Gastrocnemius medialis (tissue), 4 donors: Measurements from ENCODE around the gene SMARCA2. TPM values are rescaled to one million over a fixed set of nuclear protein-coding genes. Genes with fewer than 3 reads are reported as not detected.

ENCODE experiments used
- ATAC-seq, 2 donors: fragments of 150-250 bp; one replicate each; pipeline ENCODE4 v1.9.1; 2016
- DNase-seq, 2 donors: peaks; one replicate each; pipeline ENCODE4 v3.0.0-alpha.2; 2019
- H3K27ac ChIP-seq, 4 donors: fragments of 200-600 bp; sonication (generic); 1 replicate in 1 of 4; 2 replicates in 3 of 4; pipeline ENCODE4 v1.5.1; 2016 to 2018; ENCODE audit warnings: mild to moderate bottlenecking in 2 of 4, moderate library complexity in 1 of 4
- H3K27me3 ChIP-seq, 3 donors: fragments of 200-600 bp; sonication (generic) in 2 of 3; 1 replicate in 1 of 3; 2 replicates in 2 of 3; pipeline versions ENCODE4 v1.5.1 to v1.6.0; 2016 to 2019; ENCODE audit warnings: mild to moderate bottlenecking in 1 of 3, moderate library complexity in 1 of 3
- H3K36me3 ChIP-seq, 2 donors: fragments of 200-600 bp; sonication (generic) in 1 of 2; one replicate each; pipeline ENCODE4 v1.5.1; 2017 to 2018
- H3K4me1 ChIP-seq, 2 donors: fragments of 200-600 bp; sonication (generic) in 1 of 2; one replicate each; pipeline ENCODE4 v1.5.1; 2016 to 2017; ENCODE audit warnings: mild to moderate bottlenecking in 2 of 2
- H3K4me3 ChIP-seq, 4 donors: fragments of 200-600 bp; sonication (generic) in 3 of 4; 1 replicate in 1 of 4; 2 replicates in 3 of 4; pipeline ENCODE4 v1.5.1; 2016 to 2019; ENCODE audit warnings: mild to moderate bottlenecking in 2 of 4
- H3K9me3 ChIP-seq, 3 donors: fragments of 200-600 bp; sonication (generic) in 2 of 3; 1 replicate in 1 of 3; 2 replicates in 2 of 3; pipeline ENCODE4 v1.5.1; 2016 to 2019
- CTCF ChIP-seq, 5 experiments: fragments of 450-650 bp in 3 of 5; fragments of 200-600 bp in 2 of 5; sonication (generic) in 2 of 5; IDR thresholded peaks in 4 of 5; conservative IDR thresholded peaks in 1 of 5; 1 replicate in 4 of 5; 2 replicates in 1 of 5; pipeline ENCODE4 v1.5.1; 2016 to 2019; ENCODE audit warnings: antibody characterized with exemption in 5 of 5, mild to moderate bottlenecking in 3 of 5, moderate library complexity in 3 of 5
- POLR2A ChIP-seq, 2 donors: fragments of 450-650 bp; IDR thresholded peaks; one replicate each; pipeline ENCODE4 v1.6.1; 2017; ENCODE audit warnings: antibody characterized with exemption in 2 of 2, mild to moderate bottlenecking in 2 of 2, moderate library complexity in 2 of 2
- in situ Hi-C, 4 donors: fragments of 200-750 bp; cut with MboI; loops; one replicate each; pipeline versions ENCODE4 v1.15.0 to v1.8.0; 2017; ENCODE audit warnings: low sequenced_read_pairs in 4 of 4
- intact Hi-C: fragments of 100-400 bp; cut with DNase I; formaldehyde crosslinking; loops from one replicate; pipeline ENCODE4 v1.15.1; 2023; ENCODE audit warnings: low total_unique reads
- total RNA-seq, 4 donors: library from RNA; depleted of rRNA; stranded (reverse); fragments of >200 nt; gene quantifications; one replicate each; pipeline versions ENCODE4 v1.1.0 to v1.2.3, GENCODE V29; 2016

Gene SMARCA2
- total RNA-seq, 4 donors from 2014 or later = 54.6 to 69.7 (median 63.0) TPM

- DNase-seq (no peak), ATAC-seq (peak in 1 of 2 donors; percentile 81)
- in situ Hi-C loops = no loop called here
- intact Hi-C loops = no loop called here
- H3K4me3 ChIP-seq = no peak overlapping the region
- peaks cover 0 to 15% of the 10 kb centered on the region in 2 donors for H3K36me3 ChIP-seq
- no peaks in the 10 kb centered on the region for H3K27me3 ChIP-seq
- peaks cover 9 to 13% of the 10 kb centered on the region in 2 donors for H3K4me1 ChIP-seq
- no peaks in the 10 kb centered on the region for H3K9me3 ChIP-seq
- TF ChIP-seq CTCF (IDR thresholded peaks at IDR 0.05 in 4 of 5, conservative IDR thresholded peaks at IDR 0.05 in 1 of 5) (no peak), POLR2A (IDR thresholded peaks at IDR 0.05) (no peak)
- H3K27ac ChIP-seq = no peak overlapping the region
These were observed 164.4 kb downstream of the SMARCA2 start for GRCh38 chr9:2179567-2179966.

GRCh38 chr9:2180154-2180553 is 165.0 kb downstream of the SMARCA2 start:
- H3K4me3 ChIP-seq = no peak overlapping the region
- ATAC-seq (no peak), DNase-seq (no peak)
- in situ Hi-C loops (no loop called here), intact Hi-C loops (loop anchor here (1.0 kb wide), 1 partner anchor 48 kb away; no protein-coding TSS in a partner anchor)
- no peaks in the 10 kb centered on the region for H3K27me3 ChIP-seq
- peaks cover 0 to 18% of the 10 kb centered on the region in 2 donors for H3K36me3 ChIP-seq
- no peak for TF ChIP-seq CTCF (IDR thresholded peaks at IDR 0.05 in 4 of 5, conservative IDR thresholded peaks at IDR 0.05 in 1 of 5)
- TF ChIP-seq POLR2A (IDR thresholded peaks at IDR 0.05) = no peak
- peaks cover 9 to 13% of the 10 kb centered on the region in 2 donors for H3K4me1 ChIP-seq
- H3K9me3 ChIP-seq = no peaks in the 10 kb centered on the region
- no peak overlapping the region for H3K27ac ChIP-seq

- peaks cover 0 to 22% of the 10 kb centered on the region in 2 donors for H3K36me3 ChIP-seq
These were observed 165.6 kb downstream of the SMARCA2 start for GRCh38 chr9:2180704-2181103.

GRCh38 chr9:2181792-2182191 is 166.6 kb downstream of the SMARCA2 start:
- no peaks in the 10 kb centered on the region for H3K27me3 ChIP-seq
- H3K4me1 ChIP-seq = peaks cover 9 to 13% of the 10 kb centered on the region in 2 donors
- DNase-seq (peak in 1 of 2 donors; percentile 26), ATAC-seq (peak in 1 of 2 donors; percentile 49)
- in situ Hi-C loops = no loop called here
- no peak overlapping the region for H3K27ac ChIP-seq
- H3K4me3 ChIP-seq = no peak overlapping the region
- TF ChIP-seq CTCF (IDR thresholded peaks at IDR 0.05 in 4 of 5, conservative IDR thresholded peaks at IDR 0.05 in 1 of 5) (peak in 4 of 5 experiments; percentile 33 to 59 (median 48)), POLR2A (IDR thresholded peaks at IDR 0.05) (no peak)
- H3K9me3 ChIP-seq = no peaks in the 10 kb centered on the region
- intact Hi-C loops = no loop called here
- H3K36me3 ChIP-seq = peaks cover 0 to 33% of the 10 kb centered on the region in 2 donors

More at GRCh38 chr9:2180704-2181103, 165.6 kb downstream of the SMARCA2 start:
- H3K4me1 ChIP-seq = peaks cover 9 to 13% of the 10 kb centered on the region in 2 donors
- intact Hi-C loops (loop anchor here (1.0 kb wide), 1 partner anchor 48 kb away; no protein-coding TSS in a partner anchor), in situ Hi-C loops (no loop called here)
- no peak for TF ChIP-seq POLR2A (IDR thresholded peaks at IDR 0.05)
- TF ChIP-seq CTCF (IDR thresholded peaks at IDR 0.05 in 4 of 5, conservative IDR thresholded peaks at IDR 0.05 in 1 of 5) = no peak
- no peaks in the 10 kb centered on the region for H3K27me3 ChIP-seq
- H3K9me3 ChIP-seq = no peaks in the 10 kb centered on the region
- no peak overlapping the region for H3K27ac ChIP-seq
- ATAC-seq = no peak
- H3K4me3 ChIP-seq = no peak overlapping the region
- no peak for DNase-seq
